ENCODE measurements around the gene TSC2. TPM values are rescaled to one million over a fixed set of nuclear protein-coding genes. Genes with fewer than 3 reads are reported as not detected.

The TSC2 gene
- total and polyA plus RNA-seq, 2 of the 13 experiments (the other 11 are each of a cell fraction or from before 2014, with no cell fraction given) = 19.6 to 40.4 TPM

DNA sequence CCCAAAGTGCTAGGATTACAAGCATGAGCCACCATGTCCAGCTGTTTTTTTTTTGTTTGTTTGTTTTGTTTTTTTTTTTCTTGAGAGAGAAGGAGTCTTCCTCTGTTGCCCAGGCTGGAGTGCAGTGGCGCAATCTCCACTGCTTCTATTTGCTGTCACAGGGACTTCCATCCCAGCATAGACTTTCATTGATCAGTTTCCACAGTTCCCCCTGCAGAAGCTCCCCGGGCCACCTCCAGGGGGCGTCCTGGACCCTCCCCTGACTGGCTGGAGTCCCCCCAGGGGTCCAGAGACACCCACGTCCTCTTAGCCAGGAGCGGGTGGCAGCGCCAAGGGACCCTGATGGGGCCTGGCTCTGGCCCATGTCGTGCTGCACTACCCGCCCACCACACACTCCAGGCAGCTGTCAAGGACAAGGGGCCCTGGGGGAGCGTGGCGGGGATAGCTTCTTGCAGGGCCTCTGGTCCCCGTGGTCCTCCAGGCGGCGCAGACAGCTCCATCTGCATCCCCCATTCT lies 31.3 kb upstream of the TSC2 start (continued):
- peak; percentile 62; the same call in 1 of the 2 replicates for TF ChIP-seq HDAC1 (CRISPR knock-in tag; IDR thresholded peaks at IDR 0.05)
- TF ChIP-seq ZNF720 (CRISPR knock-in tag; IDR thresholded peaks at IDR 0.05) = no peak
- TF ChIP-seq, protein P1, sequence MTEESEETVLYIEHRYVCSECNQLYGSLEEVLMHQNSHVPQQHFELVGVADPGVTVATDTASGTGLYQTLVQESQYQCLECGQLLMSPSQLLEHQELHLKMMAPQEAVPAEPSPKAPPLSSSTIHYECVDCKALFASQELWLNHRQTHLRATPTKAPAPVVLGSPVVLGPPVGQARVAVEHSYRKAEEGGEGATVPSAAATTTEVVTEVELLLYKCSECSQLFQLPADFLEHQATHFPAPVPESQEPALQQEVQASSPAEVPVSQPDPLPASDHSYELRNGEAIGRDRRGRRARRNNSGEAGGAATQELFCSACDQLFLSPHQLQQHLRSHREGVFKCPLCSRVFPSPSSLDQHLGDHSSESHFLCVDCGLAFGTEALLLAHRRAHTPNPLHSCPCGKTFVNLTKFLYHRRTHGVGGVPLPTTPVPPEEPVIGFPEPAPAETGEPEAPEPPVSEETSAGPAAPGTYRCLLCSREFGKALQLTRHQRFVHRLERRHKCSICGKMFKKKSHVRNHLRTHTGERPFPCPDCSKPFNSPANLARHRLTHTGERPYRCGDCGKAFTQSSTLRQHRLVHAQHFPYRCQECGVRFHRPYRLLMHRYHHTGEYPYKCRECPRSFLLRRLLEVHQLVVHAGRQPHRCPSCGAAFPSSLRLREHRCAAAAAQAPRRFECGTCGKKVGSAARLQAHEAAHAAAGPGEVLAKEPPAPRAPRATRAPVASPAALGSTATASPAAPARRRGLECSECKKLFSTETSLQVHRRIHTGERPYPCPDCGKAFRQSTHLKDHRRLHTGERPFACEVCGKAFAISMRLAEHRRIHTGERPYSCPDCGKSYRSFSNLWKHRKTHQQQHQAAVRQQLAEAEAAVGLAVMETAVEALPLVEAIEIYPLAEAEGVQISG (CRISPR knock-in tag; IDR thresholded peaks at IDR 0.05) = peak; percentile 51; the same call in 1 of the 2 replicates
- TF ChIP-seq ZNF768 (CRISPR knock-in tag; IDR thresholded peaks at IDR 0.05) = 0 out of 2 replicates have a peak, but pooled peaks have one; percentile 8
- peak; percentile 26 for TF ChIP-seq HNRNPLL (IDR thresholded peaks at IDR 0.05; ENCODE audit: low read depth, low read length, poor library complexity, severe bottlenecking)
- TF ChIP-seq FOSL2 (CRISPR knock-in tag; IDR thresholded peaks at IDR 0.05) = 0 out of 2 replicates have a peak, but pooled peaks have one; percentile 36
- TF ChIP-seq, protein P2, sequence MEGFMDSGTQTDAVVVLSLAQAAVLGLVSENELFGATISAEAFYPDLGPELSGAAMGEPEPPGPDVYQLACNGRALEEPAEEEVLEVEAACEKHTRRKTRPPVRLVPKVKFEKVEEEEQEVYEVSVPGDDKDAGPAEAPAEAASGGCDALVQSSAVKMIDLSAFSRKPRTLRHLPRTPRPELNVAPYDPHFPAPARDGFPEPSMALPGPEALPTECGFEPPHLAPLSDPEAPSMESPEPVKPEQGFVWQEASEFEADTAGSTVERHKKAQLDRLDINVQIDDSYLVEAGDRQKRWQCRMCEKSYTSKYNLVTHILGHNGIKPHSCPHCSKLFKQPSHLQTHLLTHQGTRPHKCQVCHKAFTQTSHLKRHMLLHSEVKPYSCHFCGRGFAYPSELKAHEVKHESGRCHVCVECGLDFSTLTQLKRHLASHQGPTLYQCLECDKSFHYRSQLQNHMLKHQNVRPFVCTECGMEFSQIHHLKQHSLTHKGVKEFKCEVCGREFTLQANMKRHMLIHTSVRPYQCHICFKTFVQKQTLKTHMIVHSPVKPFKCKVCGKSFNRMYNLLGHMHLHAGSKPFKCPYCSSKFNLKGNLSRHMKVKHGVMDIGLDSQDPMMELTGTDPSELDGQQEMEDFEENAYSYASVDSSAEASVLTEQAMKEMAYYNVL (CRISPR knock-in tag; IDR thresholded peaks at IDR 0.05; ENCODE audit: borderline replicate concordance) = no peak
- peak; percentile 88 for TF ChIP-seq CEBPG (CRISPR knock-in tag; IDR thresholded peaks at IDR 0.05)
- TF ChIP-seq HDAC6 (IDR thresholded peaks at IDR 0.05; ENCODE audit: low read depth, low read length) = no peak
- TF ChIP-seq, protein P3, sequence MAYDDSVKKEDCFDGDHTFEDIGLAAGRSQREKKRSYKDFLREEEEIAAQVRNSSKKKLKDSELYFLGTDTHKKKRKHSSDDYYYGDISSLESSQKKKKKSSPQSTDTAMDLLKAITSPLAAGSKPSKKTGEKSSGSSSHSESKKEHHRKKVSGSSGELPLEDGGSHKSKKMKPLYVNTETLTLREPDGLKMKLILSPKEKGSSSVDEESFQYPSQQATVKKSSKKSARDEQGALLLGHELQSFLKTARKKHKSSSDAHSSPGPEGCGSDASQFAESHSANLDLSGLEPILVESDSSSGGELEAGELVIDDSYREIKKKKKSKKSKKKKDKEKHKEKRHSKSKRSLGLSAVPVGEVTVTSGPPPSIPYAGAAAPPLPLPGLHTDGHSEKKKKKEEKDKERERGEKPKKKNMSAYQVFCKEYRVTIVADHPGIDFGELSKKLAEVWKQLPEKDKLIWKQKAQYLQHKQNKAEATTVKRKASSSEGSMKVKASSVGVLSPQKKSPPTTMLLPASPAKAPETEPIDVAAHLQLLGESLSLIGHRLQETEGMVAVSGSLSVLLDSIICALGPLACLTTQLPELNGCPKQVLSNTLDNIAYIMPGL (CRISPR knock-in tag; IDR thresholded peaks at IDR 0.05; ENCODE audit: borderline replicate concordance in 1 of 2, low read depth in 1 of 2) = peak; percentile 45 to 51; a peak in 1 of 4 replicates
- no peak for TF ChIP-seq IKZF1 (IDR thresholded peaks at IDR 0.05)
- peak; percentile 21; the same call in 1 of the 2 replicates for TF ChIP-seq RAD21 (CRISPR knock-in tag; IDR thresholded peaks at IDR 0.05)
- TF ChIP-seq, protein P4, sequence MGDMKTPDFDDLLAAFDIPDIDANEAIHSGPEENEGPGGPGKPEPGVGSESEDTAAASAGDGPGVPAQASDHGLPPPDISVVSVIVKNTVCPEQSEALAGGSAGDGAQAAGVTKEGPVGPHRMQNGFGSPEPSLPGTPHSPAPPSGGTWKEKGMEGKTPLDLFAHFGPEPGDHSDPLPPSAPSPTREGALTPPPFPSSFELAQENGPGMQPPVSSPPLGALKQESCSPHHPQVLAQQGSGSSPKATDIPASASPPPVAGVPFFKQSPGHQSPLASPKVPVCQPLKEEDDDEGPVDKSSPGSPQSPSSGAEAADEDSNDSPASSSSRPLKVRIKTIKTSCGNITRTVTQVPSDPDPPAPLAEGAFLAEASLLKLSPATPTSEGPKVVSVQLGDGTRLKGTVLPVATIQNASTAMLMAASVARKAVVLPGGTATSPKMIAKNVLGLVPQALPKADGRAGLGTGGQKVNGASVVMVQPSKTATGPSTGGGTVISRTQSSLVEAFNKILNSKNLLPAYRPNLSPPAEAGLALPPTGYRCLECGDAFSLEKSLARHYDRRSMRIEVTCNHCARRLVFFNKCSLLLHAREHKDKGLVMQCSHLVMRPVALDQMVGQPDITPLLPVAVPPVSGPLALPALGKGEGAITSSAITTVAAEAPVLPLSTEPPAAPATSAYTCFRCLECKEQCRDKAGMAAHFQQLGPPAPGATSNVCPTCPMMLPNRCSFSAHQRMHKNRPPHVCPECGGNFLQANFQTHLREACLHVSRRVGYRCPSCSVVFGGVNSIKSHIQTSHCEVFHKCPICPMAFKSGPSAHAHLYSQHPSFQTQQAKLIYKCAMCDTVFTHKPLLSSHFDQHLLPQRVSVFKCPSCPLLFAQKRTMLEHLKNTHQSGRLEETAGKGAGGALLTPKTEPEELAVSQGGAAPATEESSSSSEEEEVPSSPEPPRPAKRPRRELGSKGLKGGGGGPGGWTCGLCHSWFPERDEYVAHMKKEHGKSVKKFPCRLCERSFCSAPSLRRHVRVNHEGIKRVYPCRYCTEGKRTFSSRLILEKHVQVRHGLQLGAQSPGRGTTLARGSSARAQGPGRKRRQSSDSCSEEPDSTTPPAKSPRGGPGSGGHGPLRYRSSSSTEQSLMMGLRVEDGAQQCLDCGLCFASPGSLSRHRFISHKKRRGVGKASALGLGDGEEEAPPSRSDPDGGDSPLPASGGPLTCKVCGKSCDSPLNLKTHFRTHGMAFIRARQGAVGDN (CRISPR knock-in tag; IDR thresholded peaks at IDR 0.05) = peak; percentile 46
- TF ChIP-seq, protein P5, sequence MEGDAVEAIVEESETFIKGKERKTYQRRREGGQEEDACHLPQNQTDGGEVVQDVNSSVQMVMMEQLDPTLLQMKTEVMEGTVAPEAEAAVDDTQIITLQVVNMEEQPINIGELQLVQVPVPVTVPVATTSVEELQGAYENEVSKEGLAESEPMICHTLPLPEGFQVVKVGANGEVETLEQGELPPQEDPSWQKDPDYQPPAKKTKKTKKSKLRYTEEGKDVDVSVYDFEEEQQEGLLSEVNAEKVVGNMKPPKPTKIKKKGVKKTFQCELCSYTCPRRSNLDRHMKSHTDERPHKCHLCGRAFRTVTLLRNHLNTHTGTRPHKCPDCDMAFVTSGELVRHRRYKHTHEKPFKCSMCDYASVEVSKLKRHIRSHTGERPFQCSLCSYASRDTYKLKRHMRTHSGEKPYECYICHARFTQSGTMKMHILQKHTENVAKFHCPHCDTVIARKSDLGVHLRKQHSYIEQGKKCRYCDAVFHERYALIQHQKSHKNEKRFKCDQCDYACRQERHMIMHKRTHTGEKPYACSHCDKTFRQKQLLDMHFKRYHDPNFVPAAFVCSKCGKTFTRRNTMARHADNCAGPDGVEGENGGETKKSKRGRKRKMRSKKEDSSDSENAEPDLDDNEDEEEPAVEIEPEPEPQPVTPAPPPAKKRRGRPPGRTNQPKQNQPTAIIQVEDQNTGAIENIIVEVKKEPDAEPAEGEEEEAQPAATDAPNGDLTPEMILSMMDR (CRISPR knock-in tag; IDR thresholded peaks at IDR 0.05) = peak; percentile 79
- TF ChIP-seq ZNF121 (CRISPR knock-in tag; IDR thresholded peaks at IDR 0.05) = peak; percentile 85
- TF ChIP-seq ZNF737 (CRISPR knock-in tag; IDR thresholded peaks at IDR 0.05; ENCODE audit: borderline replicate concordance) = 0 out of 2 replicates have a peak, but pooled peaks have one; percentile 5
- TF ChIP-seq GATAD1 (CRISPR knock-in tag; IDR thresholded peaks at IDR 0.05) = 0 out of 2 replicates have a peak, but pooled peaks have one; percentile 35
